GM12872 (cell line): ENCODE results near the gene CAP2.

Source experiments
- TF ChIP-seq, protein P1 (sequence below): IDR thresholded peaks from 3 replicates; pipeline ENCODE4 v1.5.1; 2011; ENCODE audit warnings: low read depth, mild to moderate bottlenecking, low read length, moderate library complexity; ENCODE audit not compliant: insufficient read depth

The CAP2 gene

DNA sequence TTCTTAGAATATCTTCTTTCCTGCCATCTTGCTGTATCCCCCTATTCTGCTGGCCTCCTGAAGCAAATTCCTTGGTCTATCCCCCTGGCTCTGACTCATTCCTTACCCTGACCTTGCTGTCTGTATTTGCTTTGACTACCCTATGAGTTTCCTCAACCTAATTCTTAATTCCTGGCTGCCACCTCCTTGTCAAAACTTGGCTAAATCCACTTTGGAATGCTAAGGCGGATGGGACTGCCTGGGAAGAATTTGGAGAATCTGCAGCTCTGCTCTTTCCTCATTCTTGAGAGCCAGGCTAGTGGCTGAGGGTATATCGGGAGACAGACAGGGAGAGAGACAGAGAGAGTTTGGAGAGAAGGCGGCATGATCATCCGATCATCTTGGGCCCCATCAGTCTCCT is 24.4 kb downstream of the CAP2 start:
- TF ChIP-seq, protein P1, sequence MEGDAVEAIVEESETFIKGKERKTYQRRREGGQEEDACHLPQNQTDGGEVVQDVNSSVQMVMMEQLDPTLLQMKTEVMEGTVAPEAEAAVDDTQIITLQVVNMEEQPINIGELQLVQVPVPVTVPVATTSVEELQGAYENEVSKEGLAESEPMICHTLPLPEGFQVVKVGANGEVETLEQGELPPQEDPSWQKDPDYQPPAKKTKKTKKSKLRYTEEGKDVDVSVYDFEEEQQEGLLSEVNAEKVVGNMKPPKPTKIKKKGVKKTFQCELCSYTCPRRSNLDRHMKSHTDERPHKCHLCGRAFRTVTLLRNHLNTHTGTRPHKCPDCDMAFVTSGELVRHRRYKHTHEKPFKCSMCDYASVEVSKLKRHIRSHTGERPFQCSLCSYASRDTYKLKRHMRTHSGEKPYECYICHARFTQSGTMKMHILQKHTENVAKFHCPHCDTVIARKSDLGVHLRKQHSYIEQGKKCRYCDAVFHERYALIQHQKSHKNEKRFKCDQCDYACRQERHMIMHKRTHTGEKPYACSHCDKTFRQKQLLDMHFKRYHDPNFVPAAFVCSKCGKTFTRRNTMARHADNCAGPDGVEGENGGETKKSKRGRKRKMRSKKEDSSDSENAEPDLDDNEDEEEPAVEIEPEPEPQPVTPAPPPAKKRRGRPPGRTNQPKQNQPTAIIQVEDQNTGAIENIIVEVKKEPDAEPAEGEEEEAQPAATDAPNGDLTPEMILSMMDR = no peak

DNA sequence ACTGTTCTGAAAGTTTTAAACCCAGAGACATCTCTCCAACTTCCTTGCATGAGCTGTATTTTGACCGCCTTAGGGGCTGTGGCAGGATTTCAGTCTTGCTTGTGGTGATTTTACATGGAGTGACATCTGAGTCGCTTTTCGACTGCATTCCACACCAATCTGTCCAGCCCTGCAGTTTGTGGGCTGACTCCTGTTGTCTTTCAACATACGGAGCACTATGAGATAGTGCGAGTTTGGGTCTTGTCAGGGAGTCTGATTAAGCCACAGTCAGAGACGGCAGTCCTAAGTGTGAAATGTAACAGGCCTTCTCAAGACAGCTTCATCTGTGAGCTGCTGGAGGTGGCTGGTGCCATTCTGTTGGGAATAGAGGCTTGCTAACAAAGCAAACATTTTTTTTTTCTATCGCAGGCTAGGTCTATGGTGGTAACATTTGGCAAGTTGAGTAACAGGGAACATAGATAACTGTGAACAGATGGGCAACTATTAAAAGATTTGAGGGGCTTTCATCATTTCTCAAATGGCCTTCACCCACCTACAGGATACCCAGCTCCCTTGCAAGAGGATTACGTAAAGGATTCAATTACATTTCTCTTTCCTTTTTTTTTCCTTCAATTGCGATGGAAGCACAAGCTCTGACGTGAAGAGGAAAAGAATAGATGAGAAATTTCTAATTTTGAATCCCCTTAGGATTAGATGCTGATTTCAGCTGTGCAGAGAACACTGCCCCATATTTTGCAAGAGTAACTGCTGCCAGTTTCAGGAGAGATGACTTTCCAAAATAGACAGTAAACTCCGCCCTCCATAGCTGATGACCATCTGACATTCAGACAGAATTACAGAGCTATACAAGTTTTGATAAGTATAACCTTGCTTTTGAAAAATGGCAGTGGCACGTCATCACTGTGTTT is 25.1 kb downstream of the CAP2 start:
- TF ChIP-seq, protein P1 = no peak

DNA sequence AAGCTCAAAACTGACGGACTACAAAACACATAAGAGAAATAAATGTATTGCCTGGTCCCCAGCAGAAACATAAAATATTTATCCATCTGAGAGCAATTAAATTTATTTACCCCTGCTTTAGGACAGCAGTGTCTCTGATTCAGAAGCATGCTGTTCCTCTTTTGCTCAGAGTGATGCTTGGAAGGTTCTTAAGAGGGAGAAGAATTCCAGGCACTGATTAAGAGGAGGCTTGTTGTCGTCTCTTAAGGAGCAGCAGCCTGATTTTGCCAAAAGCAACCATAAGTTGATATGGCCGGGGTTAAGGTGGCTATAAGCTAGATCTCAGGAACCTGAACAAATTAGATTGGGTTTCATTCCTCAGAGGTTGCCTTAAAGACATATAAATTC is 25.8 kb downstream of the CAP2 start:
- TF ChIP-seq, protein P1 = no peak

DNA sequence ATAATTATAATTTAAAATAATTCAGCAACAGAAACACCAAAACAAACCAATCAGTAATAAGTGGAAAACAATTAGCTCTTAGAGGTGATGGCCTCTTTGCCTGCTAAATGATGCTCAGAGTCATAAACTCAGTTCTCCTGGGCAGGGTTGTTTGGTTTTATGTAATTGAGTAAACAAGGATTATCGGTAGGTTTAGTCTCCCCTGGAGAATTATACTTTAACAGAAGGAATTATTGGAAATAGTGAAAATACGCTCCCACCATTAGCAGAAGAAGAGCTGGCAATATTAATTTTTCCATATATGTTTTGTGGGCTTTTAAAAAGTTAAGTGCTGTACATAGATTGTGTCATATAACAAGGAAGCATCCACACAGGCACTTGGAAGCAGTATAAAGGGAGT is 27.0 kb downstream of the CAP2 start:
- TF ChIP-seq, protein P1 = no peak

DNA sequence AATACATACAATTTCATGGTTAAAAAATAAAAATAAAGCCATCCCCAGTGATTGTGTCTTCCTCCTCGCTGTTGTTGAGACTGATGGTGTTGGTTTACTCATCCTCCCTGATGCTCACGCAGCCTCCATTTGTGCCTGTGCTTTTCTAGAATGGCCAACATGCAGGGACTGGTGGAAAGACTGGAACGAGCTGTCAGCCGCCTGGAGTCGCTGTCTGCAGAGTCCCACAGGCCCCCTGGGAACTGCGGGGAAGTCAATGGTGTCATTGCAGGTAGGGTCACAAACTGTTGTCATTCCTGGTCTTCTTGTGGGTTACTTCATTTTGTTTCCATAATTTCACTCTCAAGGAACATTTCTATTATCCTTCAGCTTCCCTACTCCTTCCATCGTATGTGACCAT is 28.0 kb downstream of the CAP2 start:
- TF ChIP-seq, protein P1 = no peak

DNA sequence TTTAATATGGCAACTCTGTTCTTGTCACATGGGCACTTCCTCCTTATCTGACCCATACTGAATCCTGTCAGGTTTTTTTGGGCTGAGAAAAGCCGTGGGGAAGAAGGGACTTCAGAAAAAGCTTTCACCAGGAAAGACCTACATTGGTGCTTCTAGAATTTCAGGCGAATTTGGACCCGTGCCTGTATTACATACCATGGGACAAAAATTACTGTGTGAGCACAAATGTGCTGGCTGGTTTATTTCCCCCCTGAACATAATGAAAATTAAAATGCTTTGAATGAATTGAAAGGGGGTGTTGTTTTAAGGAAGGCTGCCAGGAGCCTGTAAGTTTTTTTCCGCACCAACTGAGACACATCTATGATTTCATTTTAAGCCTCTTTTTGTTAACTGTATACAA is 29.6 kb downstream of the CAP2 start:
- TF ChIP-seq, protein P1 = no peak

DNA sequence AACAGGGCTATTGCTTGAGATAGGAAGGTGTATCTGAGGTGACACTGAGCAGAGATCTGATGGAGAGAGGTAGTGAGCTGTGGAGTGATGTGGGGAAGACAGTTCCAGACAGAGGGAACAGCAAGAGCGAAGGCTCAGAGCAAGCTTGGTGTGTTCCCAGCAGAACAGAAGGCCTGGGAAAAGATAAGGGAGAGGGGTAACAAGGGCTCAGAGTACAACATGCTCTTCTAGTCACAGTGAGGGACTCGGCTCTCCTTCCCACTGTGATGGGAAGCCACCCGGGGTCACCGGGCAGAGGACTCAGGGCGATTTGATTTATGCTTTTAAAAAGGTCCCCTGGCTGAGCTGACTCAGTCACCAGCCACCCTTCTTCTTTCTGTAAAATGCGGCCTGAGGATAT is 33.7 kb downstream of the CAP2 start:
- TF ChIP-seq, protein P1 = no peak

DNA sequence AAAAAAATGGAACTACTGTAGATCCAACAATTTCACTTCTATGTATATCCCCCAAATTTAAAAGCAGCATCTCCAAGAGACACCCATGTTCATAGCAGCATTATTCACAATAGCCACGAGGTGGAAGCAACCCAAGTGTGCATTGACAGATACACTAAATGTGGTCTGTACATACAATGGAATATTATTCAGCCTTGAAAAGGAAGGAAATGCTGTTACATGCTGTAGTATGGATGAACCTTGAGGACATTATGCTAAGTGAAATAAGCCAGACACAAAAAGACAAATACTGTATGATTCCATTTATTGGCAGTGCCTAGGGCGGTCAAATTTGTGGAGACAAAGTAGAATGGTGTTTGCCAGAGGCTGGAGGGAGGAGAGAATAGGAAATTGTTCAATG is 34.2 kb downstream of the CAP2 start:
- TF ChIP-seq, protein P1 = no peak
